ENCODE data around the gene TAC4. TPM values are rescaled to one million over a fixed set of nuclear protein-coding genes. Genes with fewer than 3 reads are reported as not detected.

Gene TAC4
- total and polyA plus RNA-seq, 10 of the 15 experiments (the other 5 are each of a cell fraction or from before 2014, with no cell fraction given), result not detected

DNA sequence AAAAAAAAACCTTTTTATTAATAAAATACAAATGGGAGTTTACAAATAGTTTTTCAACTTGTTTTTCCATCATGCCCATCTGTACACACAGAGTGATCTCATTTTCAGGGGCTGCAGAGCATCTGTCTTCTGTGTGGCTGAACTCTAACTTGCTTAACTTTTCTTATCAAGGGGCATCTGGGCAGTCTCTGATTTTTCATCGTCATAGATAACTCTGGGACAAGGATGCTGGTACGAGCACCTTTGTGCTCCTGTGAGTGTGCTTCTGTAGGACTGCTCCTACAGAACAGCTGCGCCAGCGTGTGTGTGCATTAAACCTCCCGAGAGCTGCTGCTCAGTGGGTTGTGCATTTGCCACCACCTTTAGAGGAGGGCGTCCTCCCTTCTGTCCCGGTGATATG, 34.6 kb upstream of the TAC4 start:
- Histone ChIP-seq H2AFZ (ENCODE audit: control insufficient read depth, low read depth, low read length) (no peak overlapping the region), H3K79me2 (ENCODE audit: control insufficient read depth, insufficient read depth, low read length) (no peaks in the 10 kb centered on the region), H3K9ac (ENCODE audit: control insufficient read depth, insufficient read depth, low read length) (no peak overlapping the region), H4K20me1 (ENCODE audit: control insufficient read depth, insufficient read depth) (no peaks in the 10 kb centered on the region; the same call in 1 of the 2 replicates), H3K4me1 (ENCODE audit: control insufficient read depth, insufficient read depth, low read length) (no peaks in the 10 kb centered on the region), H3K27ac (ENCODE audit: control insufficient read depth, insufficient read depth) (no peak overlapping the region), H3K4me3 (no peak overlapping the region), H3K27me3 (replicated peaks in 1 of 2; ENCODE audit: control insufficient read depth in 2 of 2, insufficient read depth in 2 of 2, low read length in 1 of 2) (peaks cover 0 to 5% of the 10 kb centered on the region in 2 experiments; a peak in 3 of 4 replicates), H3K9me3 (replicated peaks; ENCODE audit: control insufficient read depth, insufficient read depth, low read length) (no peaks in the 10 kb centered on the region), H3K36me3 (ENCODE audit: control insufficient read depth in 2 of 2, insufficient read depth in 2 of 2, low read length in 1 of 2) (no peaks in the 10 kb centered on the region), H3K4me2 (ENCODE audit: control insufficient read depth, insufficient read depth) (no peak overlapping the region)
- ChIA-PET SMC1A (ENCODE audit: uncharacterized antibody, unreplicated experiment) (no interaction called here), CTCF (interaction anchor here (1.3 to 1.9 kb wide), 2 partner anchors 115 to 116 kb away, joined by 3 to 17 read pairs; no protein-coding TSS in a partner anchor), RAD21 (ENCODE audit: unreplicated experiment) (interaction anchor here (1.4 kb wide), 1 partner anchor 114 kb away, joined by 4 read pairs; no protein-coding TSS in a partner anchor), POLR2A (no interaction called here)
- intact Hi-C loops (cut with micrococcal nuclease; ENCODE audit: unreplicated experiment) (loop anchor here (5.0 kb wide), 1 partner anchor 115 kb away; the partner anchor contains the start of gene DLX3), in situ Hi-C loops (cut with MboI) (no loop called here)
- DNase-seq (ENCODE audit: low read depth, low spot score) (no peak), ATAC-seq (no peak), FAIRE-seq (no peak)
- TF ChIP-seq JUNB (IDR thresholded peaks at IDR 0.05) (no peak), SUZ12 (IDR thresholded peaks at IDR 0.05; ENCODE audit: unreplicated experiment) (no peak), MYC (IDR thresholded peaks at IDR 0.05; ENCODE audit: insufficient read depth, insufficient read length, insufficient replicate concordance, low read length, severe bottlenecking) (no peak)
- TF ChIP-seq, protein P1, sequence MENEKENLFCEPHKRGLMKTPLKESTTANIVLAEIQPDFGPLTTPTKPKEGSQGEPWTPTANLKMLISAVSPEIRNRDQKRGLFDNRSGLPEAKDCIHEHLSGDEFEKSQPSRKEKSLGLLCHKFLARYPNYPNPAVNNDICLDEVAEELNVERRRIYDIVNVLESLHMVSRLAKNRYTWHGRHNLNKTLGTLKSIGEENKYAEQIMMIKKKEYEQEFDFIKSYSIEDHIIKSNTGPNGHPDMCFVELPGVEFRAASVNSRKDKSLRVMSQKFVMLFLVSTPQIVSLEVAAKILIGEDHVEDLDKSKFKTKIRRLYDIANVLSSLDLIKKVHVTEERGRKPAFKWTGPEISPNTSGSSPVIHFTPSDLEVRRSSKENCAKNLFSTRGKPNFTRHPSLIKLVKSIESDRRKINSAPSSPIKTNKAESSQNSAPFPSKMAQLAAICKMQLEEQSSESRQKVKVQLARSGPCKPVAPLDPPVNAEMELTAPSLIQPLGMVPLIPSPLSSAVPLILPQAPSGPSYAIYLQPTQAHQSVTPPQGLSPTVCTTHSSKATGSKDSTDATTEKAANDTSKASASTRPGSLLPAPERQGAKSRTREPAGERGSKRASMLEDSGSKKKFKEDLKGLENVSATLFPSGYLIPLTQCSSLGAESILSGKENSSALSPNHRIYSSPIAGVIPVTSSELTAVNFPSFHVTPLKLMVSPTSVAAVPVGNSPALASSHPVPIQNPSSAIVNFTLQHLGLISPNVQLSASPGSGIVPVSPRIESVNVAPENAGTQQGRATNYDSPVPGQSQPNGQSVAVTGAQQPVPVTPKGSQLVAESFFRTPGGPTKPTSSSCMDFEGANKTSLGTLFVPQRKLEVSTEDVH (IDR thresholded peaks at IDR 0.05; ENCODE audit: low read depth, partially characterized antibody), result no peak
- TF ChIP-seq, protein P2, sequence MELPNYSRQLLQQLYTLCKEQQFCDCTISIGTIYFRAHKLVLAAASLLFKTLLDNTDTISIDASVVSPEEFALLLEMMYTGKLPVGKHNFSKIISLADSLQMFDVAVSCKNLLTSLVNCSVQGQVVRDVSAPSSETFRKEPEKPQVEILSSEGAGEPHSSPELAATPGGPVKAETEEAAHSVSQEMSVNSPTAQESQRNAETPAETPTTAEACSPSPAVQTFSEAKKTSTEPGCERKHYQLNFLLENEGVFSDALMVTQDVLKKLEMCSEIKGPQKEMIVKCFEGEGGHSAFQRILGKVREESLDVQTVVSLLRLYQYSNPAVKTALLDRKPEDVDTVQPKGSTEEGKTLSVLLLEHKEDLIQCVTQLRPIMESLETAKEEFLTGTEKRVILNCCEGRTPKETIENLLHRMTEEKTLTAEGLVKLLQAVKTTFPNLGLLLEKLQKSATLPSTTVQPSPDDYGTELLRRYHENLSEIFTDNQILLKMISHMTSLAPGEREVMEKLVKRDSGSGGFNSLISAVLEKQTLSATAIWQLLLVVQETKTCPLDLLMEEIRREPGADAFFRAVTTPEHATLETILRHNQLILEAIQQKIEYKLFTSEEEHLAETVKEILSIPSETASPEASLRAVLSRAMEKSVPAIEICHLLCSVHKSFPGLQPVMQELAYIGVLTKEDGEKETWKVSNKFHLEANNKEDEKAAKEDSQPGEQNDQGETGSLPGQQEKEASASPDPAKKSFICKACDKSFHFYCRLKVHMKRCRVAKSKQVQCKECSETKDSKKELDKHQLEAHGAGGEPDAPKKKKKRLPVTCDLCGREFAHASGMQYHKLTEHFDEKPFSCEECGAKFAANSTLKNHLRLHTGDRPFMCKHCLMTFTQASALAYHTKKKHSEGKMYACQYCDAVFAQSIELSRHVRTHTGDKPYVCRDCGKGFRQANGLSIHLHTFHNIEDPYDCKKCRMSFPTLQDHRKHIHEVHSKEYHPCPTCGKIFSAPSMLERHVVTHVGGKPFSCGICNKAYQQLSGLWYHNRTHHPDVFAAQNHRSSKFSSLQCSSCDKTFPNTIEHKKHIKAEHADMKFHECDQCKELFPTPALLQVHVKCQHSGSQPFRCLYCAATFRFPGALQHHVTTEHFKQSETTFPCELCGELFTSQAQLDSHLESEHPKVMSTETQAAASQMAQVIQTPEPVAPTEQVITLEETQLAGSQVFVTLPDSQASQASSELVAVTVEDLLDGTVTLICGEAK (IDR thresholded peaks at IDR 0.05; ENCODE audit: borderline replicate concordance), result no peak
- 20% methylated on average over 7 of the region's 7 CpGs for WGBS (ENCODE audit: insufficient coverage, insufficient replicate concordance, low lambda C conversion rate, missing lambda C conversion rate)
- no TSS peak for BruUV-seq (replicated peaks)
